Type B pancreatic cell (in vitro differentiated cells): ENCODE measurements around the gene C1R. TPM values are rescaled to one million over a fixed set of nuclear protein-coding genes. Genes with fewer than 3 reads are reported as not detected.

Source experiments
- DNase-seq: peaks from one replicate; pipeline ENCODE4 v3.0.0; 2021; ENCODE audit warnings: mixed read lengths; ENCODE audit not compliant: unreplicated experiment; ENCODE audit errors: extremely low spot score
- H3K27ac Mint-ChIP-seq: 2 replicates; pipeline ENCODE4 v1.8.0; 2021; ENCODE audit warnings: mild to moderate bottlenecking, mixed read lengths
- H3K27me3 Mint-ChIP-seq: 2 replicates; pipeline ENCODE4 v1.8.0; 2021; ENCODE audit warnings: mixed read lengths
- H3K36me3 Mint-ChIP-seq: 2 replicates; pipeline ENCODE4 v1.8.0; 2021; ENCODE audit warnings: mixed read lengths
- H3K4me1 Mint-ChIP-seq: one replicate; pipeline ENCODE4 v1.8.0; 2021; ENCODE audit warnings: mixed read lengths; ENCODE audit not compliant: unreplicated experiment
- H3K4me3 Mint-ChIP-seq: 2 replicates; pipeline ENCODE4 v1.8.0; 2021; ENCODE audit warnings: mild to moderate bottlenecking, mixed read lengths
- H3K9me3 Mint-ChIP-seq: 2 replicates; pipeline ENCODE4 v1.8.0; 2021; ENCODE audit warnings: mixed read lengths
- total RNA-seq: library from RNA; stranded (reverse); gene quantifications from 2 replicates; pipeline ENCODE4 v1.2.1, GENCODE V29; 2021; ENCODE audit warnings: low replicate concordance
- TF ChIP-seq, protein P1 (sequence below): fragments of 200-600 bp; sonication (generic); conservative IDR thresholded peaks from 2 replicates; pipeline ENCODE4 v1.5.0; 2021; ENCODE audit warnings: antibody characterized with exemption, mild to moderate bottlenecking

C1R gene
- total RNA-seq, 1 donor from 2014 or later: 6.5 TPM

DNA sequence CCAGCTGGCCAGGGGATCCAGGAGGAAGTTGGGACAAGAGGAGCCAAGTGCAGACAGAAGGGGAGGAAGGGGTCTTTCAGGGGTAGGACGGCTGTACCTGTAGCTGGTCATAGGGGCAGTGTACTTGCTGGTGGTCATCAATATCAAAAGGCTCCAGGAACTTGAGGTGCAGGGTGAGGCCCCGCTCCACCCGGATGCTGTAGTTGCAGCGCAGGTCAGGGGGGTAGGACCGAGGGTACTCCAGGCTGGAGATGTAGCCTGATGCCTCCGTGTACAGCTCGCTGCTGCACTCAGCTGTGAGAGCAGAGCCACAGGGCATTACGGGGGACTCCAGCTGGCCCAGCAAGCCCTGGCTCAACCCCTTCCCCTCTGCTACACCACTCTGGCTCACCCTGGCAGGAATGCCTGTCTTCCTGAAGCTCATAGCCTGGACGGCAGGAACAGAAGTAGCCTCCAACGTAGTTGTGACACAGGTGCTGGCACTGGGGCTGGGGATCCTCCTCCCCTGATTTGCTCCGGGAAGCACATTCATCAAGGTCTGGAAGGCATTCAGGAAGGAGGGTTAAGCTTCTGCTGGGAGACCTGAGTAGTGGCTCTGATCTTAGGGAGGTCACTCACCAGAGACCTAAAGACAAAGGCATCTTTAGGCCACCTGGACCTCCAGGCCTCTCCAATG lies 2.9 kb downstream of the C1R start:
- H3K9me3 Mint-ChIP-seq: no peaks in the 10 kb centered on the region
- no peak overlapping the region for H3K27ac Mint-ChIP-seq

DNA sequence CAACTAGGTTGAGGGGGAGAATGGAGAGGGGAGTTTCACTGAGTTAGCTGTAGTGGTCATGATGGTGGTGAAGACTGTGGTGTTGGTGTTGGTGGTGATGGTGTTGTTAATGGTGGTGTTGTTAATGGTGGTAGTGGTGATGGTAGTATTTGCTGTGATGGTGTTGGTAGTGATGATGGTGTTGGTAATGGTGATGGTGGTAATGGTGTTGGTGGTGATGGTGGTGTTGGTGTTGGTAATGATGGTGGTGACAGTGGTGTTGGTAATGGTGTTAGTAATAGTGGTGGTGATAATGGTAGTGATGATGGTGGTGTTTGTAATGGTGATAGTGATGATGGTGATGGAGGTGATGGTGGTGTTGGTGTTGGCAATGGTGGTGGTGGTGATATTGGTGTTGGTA lies 9.1 kb downstream of the C1R start:
- Mint-ChIP-seq H3K27me3 (peaks cover 9% of the 10 kb centered on the region), H3K9me3 (peaks cover 5% of the 10 kb centered on the region), H3K4me1 (no peaks in the 10 kb centered on the region), H3K36me3 (peaks cover 6% of the 10 kb centered on the region), H3K27ac (no peak overlapping the region), H3K4me3 (no peak overlapping the region)
- no peak for DNase-seq
- TF ChIP-seq, protein P1, sequence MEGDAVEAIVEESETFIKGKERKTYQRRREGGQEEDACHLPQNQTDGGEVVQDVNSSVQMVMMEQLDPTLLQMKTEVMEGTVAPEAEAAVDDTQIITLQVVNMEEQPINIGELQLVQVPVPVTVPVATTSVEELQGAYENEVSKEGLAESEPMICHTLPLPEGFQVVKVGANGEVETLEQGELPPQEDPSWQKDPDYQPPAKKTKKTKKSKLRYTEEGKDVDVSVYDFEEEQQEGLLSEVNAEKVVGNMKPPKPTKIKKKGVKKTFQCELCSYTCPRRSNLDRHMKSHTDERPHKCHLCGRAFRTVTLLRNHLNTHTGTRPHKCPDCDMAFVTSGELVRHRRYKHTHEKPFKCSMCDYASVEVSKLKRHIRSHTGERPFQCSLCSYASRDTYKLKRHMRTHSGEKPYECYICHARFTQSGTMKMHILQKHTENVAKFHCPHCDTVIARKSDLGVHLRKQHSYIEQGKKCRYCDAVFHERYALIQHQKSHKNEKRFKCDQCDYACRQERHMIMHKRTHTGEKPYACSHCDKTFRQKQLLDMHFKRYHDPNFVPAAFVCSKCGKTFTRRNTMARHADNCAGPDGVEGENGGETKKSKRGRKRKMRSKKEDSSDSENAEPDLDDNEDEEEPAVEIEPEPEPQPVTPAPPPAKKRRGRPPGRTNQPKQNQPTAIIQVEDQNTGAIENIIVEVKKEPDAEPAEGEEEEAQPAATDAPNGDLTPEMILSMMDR: no peak

More for the DNA sequence above, 2.9 kb downstream of the C1R start:
- Mint-ChIP-seq H3K4me1 (peaks cover 10% of the 10 kb centered on the region), H3K36me3 (no peaks in the 10 kb centered on the region), H3K4me3 (no peak overlapping the region), H3K27me3 (peaks cover 24% of the 10 kb centered on the region)
- DNase-seq: no peak
- TF ChIP-seq, protein P1: no peak

DNA sequence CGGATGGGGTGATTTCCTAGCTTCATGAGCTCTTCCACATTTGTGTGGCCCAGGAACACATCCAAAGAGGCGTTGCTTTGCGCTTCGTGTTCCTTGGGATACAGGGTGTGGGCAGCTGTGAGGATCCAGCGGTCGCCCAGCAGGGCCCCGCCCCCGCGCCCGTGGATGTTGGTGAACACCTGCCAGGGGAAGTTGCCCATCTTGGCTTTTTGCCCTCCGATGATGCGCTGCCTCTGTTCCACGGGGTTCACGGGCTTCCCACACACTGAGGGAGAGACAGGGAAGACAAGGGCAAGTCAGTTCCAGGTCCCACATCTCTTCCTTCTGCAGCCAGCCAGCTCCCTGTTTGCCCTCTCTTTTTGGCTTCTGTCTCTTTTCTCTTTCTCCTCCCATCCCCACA lies 11.2 kb downstream of the C1R start:
- no peak overlapping the region for H3K27ac Mint-ChIP-seq
- TF ChIP-seq, protein P1: no peak
- no peak overlapping the region for H3K4me3 Mint-ChIP-seq
- no peaks in the 10 kb centered on the region for H3K4me1 Mint-ChIP-seq
- peaks cover 10% of the 10 kb centered on the region for H3K27me3 Mint-ChIP-seq
- H3K36me3 Mint-ChIP-seq: peaks cover 6% of the 10 kb centered on the region
- no peak for DNase-seq
- H3K9me3 Mint-ChIP-seq: peaks cover 5% of the 10 kb centered on the region

DNA sequence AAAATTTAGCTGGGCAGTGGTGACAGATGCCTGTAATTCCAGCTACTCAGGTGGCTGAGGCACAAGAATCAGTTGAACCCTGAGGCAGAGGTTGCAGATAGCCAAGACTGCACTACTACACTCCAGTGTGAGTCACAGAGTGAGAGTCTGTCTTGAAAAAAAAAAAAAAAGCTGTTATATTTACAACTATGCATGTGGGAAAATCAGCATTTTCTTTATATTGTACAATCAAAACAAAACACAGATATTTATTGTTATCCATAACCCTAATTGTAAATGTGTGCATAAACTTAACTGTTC lies 12.5 kb downstream of the C1R start:
- Mint-ChIP-seq H3K9me3 (peaks cover 5% of the 10 kb centered on the region), H3K4me3 (no peak overlapping the region), H3K36me3 (peaks cover 6% of the 10 kb centered on the region), H3K4me1 (no peaks in the 10 kb centered on the region), H3K27ac (peak overlapping the region; percentile 36), H3K27me3 (peaks cover 21% of the 10 kb centered on the region)
- DNase-seq: no peak
- TF ChIP-seq, protein P1: no peak

DNA sequence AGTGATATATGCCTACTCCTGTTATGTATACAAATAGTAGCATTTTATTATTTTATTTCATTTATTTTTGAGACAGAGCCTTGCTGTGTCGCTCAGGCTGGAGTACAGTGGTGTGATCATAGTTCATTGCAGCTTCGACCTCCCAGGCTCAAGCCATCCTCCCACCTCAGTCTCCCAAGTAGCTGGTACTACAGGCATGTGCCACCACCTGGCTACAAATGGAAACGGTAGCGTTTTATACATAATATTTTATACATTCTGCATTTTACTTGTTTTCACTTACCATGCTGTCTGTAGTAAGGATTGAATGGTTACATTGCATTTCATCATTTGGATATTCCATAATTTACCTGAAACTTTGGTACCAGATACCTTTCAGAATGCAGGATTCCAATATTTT lies 14.1 kb downstream of the C1R start:
- peaks cover 31% of the 10 kb centered on the region for H3K27me3 Mint-ChIP-seq
- H3K4me1 Mint-ChIP-seq: no peaks in the 10 kb centered on the region
- peaks cover 2% of the 10 kb centered on the region for H3K36me3 Mint-ChIP-seq
- no peak overlapping the region for H3K27ac Mint-ChIP-seq
- H3K9me3 Mint-ChIP-seq: peaks cover 2% of the 10 kb centered on the region
- TF ChIP-seq, protein P1: no peak
- DNase-seq: no peak
- H3K4me3 Mint-ChIP-seq: no peak overlapping the region

DNA sequence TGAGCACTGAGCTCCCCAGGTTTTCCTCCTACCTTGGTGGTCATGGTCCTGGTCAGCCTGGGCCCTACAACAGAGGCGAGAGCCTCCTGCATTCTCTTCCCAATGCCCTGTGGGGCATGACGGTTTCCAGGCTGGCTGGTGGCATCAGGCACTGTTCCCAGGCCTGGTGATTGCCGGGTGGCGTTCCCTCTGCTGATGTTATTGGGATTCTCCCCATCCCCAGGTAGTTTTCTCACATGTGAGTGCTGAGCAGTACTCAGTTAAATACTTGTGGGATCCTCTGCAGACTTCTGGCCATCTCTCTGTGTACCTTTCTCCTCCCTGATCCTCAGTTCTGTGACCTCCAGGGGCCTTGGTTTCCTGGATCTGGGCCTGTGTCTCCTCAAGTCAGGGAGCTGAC lies 15.8 kb downstream of the C1R start:
- Mint-ChIP-seq H3K4me1 (no peaks in the 10 kb centered on the region), H3K4me3 (no peak overlapping the region), H3K27me3 (peaks cover 45% of the 10 kb centered on the region), H3K36me3 (no peaks in the 10 kb centered on the region), H3K27ac (no peak overlapping the region), H3K9me3 (no peaks in the 10 kb centered on the region)
- no peak for DNase-seq
- TF ChIP-seq, protein P1: no peak
